Measurements from ENCODE around the gene ABTB1. TPM values are rescaled to one million over a fixed set of nuclear protein-coding genes. Genes with fewer than 3 reads are reported as not detected.

ABTB1 gene
- total and polyA plus RNA-seq, 4 donors = 28.7 to 263 (median 62.6) TPM

Other genes starting within 250 kb of the ABTB1 start
- 10 to 100 TPM; 20.0 to 28.5 TPM for gene TPRA1, start 82.2 kb upstream of the ABTB1 start, total RNA-seq
- gene TPRA1, start 82.2 kb upstream of the ABTB1 start, polyA plus RNA-seq = 10 to 100 TPM in 1 of 2 donors, 1 to 10 TPM in 1; 7.8 to 45.2 TPM
- 1 to 10 TPM; 3.5 to 5.1 TPM for gene MCM2, start 74.5 kb upstream of the ABTB1 start, total RNA-seq
- 1 to 10 TPM; 1.6 to 2.1 TPM for gene MCM2, start 74.5 kb upstream of the ABTB1 start, polyA plus RNA-seq
- 1 to 10 TPM; 2.2 to 4.0 TPM for gene PODXL2, start 43.8 kb upstream of the ABTB1 start, total RNA-seq
- gene PODXL2, start 43.8 kb upstream of the ABTB1 start, polyA plus RNA-seq = 1 to 10 TPM; 1.3 to 1.9 TPM
- 10 to 100 TPM; 72.6 to 85.3 TPM for gene MGLL, start 149.6 kb downstream of the ABTB1 start, total RNA-seq
- 10 to 100 TPM; 18.3 to 28.7 TPM for gene MGLL, start 149.6 kb downstream of the ABTB1 start, polyA plus RNA-seq
- gene KBTBD12, start 242.3 kb downstream of the ABTB1 start, total RNA-seq = 1 to 10 TPM; 4.5 to 7.6 TPM
- 1 to 10 TPM in 1 of 2 donors, under 1 TPM in 1; 0.28 to 4.1 TPM for gene KBTBD12, start 242.3 kb downstream of the ABTB1 start, polyA plus RNA-seq

Measured in aorta (tissue), 4 donors.